Mesodermal cell (in vitro differentiated cells): ENCODE data around the gene SUFU.
"Not testable (repeated sequence)": the region's sequence is repeated elsewhere in the genome, so short reads cannot be mapped to it uniquely, and the experiment has no call there.

Source experiments
- H3K27ac ChIP-seq: 2 replicates; pipeline ENCODE4 v1.7.0; 2013; ENCODE audit warnings: mild to moderate bottlenecking, low read depth, low read length, moderate library complexity; ENCODE audit not compliant: severe bottlenecking
- H3K36me3 ChIP-seq: 2 replicates; pipeline ENCODE4 v1.7.1; 2013; ENCODE audit warnings: mild to moderate bottlenecking, low read length, moderate library complexity; ENCODE audit not compliant: control insufficient read depth, insufficient read depth
- H3K4me1 ChIP-seq: one replicate; pipeline ENCODE4 v1.7.1; 2013; ENCODE audit warnings: mild to moderate bottlenecking, low read length; ENCODE audit not compliant: insufficient read depth, control insufficient read depth, poor library complexity, severe bottlenecking
- H3K4me3 ChIP-seq: 2 replicates; pipeline ENCODE4 v1.7.0; 2013; ENCODE audit warnings: low read length, control low read depth, mild to moderate bottlenecking; ENCODE audit not compliant: insufficient read depth, poor library complexity, severe bottlenecking; ENCODE audit errors: extremely low read depth
- H3K9me3 ChIP-seq: 2 replicates; pipeline ENCODE4 v1.7.1; 2013; ENCODE audit warnings: mild to moderate bottlenecking, low read length, moderate library complexity; ENCODE audit not compliant: control insufficient read depth
- WGBS, 2 experiments: methylation state at CpG; one replicate each; pipeline ENCODE4 v1.1.5; 2013; ENCODE audit warnings: missing lambda C conversion rate in 2 of 2; ENCODE audit not compliant: insufficient coverage in 2 of 2; 5-methylcytosine and 5-hydroxymethylcytosine counted together

Gene SUFU

GRCh38 chr10:102484021-102484420 lies 19.8 kb upstream of the SUFU start:
- Histone ChIP-seq H3K27ac (no peak overlapping the region), H3K36me3 (peaks cover 99% of the 10 kb centered on the region), H3K4me1 (peaks cover 3% of the 10 kb centered on the region), H3K9me3 (no peaks in the 10 kb centered on the region), H3K4me3 (no peak overlapping the region)
- 94 to 96% methylated on average over 13 of the region's 13 CpGs for WGBS, 2 experiments

- H3K36me3 ChIP-seq: peaks cover 97% of the 10 kb centered on the region
- H3K4me3 ChIP-seq: no peak overlapping the region
- H3K27ac ChIP-seq: no peak overlapping the region
- 93 to 97% methylated on average over 18 of the region's 18 CpGs for WGBS, 2 experiments
- peaks cover 3% of the 10 kb centered on the region for H3K4me1 ChIP-seq
- no peaks in the 10 kb centered on the region for H3K9me3 ChIP-seq
Measured at GRCh38 chr10:102485093-102485784, 18.5 kb upstream of the SUFU start.

GRCh38 chr10:102491136-102491535 lies 12.6 kb upstream of the SUFU start:
- H3K36me3 ChIP-seq: peaks cover 86% of the 10 kb centered on the region
- 98% methylated on average over 4 of the region's 4 CpGs for WGBS, 2 experiments
- H3K4me3 ChIP-seq: no peak overlapping the region
- no peaks in the 10 kb centered on the region for H3K9me3 ChIP-seq
- H3K4me1 ChIP-seq: no peaks in the 10 kb centered on the region
- H3K27ac ChIP-seq: no peak overlapping the region

DNA sequence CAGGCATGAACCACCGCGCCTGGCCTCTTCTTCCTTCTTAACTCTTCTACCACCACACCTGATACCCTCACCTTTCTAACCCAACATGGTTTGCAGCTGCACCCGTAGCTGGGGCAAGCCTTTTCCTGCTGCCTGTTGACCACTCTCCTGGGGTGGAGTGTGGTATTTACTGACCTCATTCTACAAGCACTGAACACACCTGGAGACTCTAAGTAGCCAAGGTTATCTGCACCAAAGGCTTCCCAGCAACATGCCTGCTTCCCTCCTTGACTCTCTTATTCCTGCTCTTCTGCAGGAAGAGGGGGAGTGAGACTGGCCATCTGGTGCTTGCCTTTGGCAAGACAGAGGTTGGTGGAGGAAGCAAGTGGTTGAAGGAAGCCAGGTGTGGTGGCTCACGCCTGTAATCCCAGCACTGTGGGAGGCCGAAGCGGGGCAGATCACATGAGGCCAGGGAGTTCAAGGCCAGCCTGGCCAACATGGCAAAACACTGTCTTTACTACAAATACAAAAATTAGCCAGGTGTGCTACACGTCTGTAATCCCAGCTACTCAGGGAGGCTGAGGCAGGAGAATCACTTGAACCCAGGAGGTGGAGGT lies 11.3 kb upstream of the SUFU start:
- Histone ChIP-seq H3K4me1 (no peaks in the 10 kb centered on the region), H3K36me3 (peaks cover 86% of the 10 kb centered on the region), H3K4me3 (no peak overlapping the region), H3K9me3 (no peaks in the 10 kb centered on the region), H3K27ac (no peak overlapping the region)
- WGBS, 2 experiments: 92 to 96% methylated on average over 4 to 5 of the region's 7 CpGs

DNA sequence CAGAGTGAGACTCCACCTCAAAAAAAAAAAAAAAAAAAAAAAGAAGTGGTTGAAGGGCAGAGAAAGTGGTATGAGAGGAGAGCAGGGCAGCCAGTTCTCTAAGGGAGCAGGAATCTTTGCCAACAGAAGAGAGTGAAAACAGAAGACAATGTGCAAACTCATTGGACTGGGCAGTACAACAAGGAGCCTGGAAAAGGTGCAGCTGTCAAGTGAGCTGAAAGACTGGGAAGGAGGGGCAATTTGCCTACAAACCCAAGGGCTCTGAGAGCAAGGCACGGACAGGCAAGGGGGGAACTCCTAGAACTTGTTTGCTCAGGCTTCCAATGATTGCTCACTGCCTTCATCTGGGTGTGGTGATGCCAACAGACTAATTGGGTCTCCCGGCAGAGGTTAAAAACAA lies 10.8 kb upstream of the SUFU start:
- H3K27ac ChIP-seq: no peak overlapping the region
- no peaks in the 10 kb centered on the region for H3K4me1 ChIP-seq
- no peaks in the 10 kb centered on the region for H3K9me3 ChIP-seq
- H3K36me3 ChIP-seq: peaks cover 86% of the 10 kb centered on the region
- 79 to 82% methylated on average over 2 of the region's 2 CpGs for WGBS, 2 experiments
- no peak overlapping the region for H3K4me3 ChIP-seq

DNA sequence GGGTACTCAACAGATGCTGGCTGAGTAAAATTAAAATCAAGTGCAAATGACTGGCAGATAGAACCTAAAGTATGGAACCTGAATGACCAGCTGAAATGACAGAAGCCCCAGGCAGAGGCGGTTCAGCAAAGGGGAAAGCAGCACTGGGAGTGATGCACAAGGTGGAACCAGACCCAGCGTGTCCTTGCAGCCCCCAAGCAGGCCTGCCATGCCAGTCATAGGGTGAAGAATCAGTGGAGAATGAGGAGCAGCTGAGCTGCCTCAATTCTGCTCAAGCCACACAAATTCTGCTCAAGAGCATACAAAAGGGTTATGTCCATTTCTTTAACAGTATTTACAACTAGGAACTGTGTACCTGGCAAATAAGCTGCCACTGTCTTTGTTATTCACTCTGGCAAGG lies 10.0 kb upstream of the SUFU start:
- Histone ChIP-seq H3K4me3 (no peak overlapping the region), H3K9me3 (no peaks in the 10 kb centered on the region), H3K36me3 (peaks cover 86% of the 10 kb centered on the region), H3K4me1 (no peaks in the 10 kb centered on the region), H3K27ac (no peak overlapping the region)
- WGBS, 2 experiments: 89% methylated on average over 1 to 2 of the region's 2 CpGs

DNA sequence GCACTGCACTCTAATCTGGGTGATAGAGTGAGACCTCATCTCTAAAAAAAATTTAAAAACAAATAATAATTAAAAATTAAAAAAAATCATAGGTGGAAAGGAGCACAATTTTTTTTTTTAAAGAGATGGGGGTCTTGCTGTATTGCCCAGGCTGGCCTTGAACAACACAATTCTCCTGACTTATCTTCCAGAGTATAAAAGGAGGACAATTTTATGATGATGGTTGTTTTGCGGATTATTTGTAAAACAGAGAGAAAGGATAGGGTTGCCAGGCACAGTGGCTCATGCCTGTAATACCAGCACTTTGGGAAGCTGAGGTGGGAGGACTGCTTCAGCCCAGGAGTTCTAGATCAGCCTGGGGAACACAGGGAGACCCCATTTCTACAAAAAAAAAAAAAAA lies 6.2 kb upstream of the SUFU start:
- no peak overlapping the region for H3K27ac ChIP-seq
- no peaks in the 10 kb centered on the region for H3K4me1 ChIP-seq
- H3K9me3 ChIP-seq: no peaks in the 10 kb centered on the region
- peaks cover 64% of the 10 kb centered on the region for H3K36me3 ChIP-seq
- WGBS, 2 experiments: 83 to 100% methylated on average over 1 of the region's 1 CpG
- H3K4me3 ChIP-seq: no peak overlapping the region

- Histone ChIP-seq H3K4me1 (no peaks in the 10 kb centered on the region), H3K4me3 (no peak overlapping the region), H3K27ac (no peak overlapping the region), H3K9me3 (no peaks in the 10 kb centered on the region), H3K36me3 (peaks cover 47% of the 10 kb centered on the region)
- 83% methylated on average over 2 of the region's 3 CpGs; no CpG with 5 or more reads in 1 of the 2 experiments for WGBS, 2 experiments
Measured at GRCh38 chr10:102499356-102499755, 4.4 kb upstream of the SUFU start.

- not testable (repeated sequence) for H3K4me1 ChIP-seq, H3K9me3 ChIP-seq, H3K27ac ChIP-seq, H3K4me3 ChIP-seq
- WGBS, 2 experiments: 95% methylated on average over 5 to 11 of the region's 13 CpGs
- H3K36me3 ChIP-seq: peaks cover 42% of the 10 kb centered on the region
Measured at GRCh38 chr10:102500686-102501085, 3.1 kb upstream of the SUFU start.

- no peaks in the 10 kb centered on the region for H3K9me3 ChIP-seq
- 3 to 7% methylated on average over 17 to 20 of the region's 23 CpGs for WGBS, 2 experiments
- peaks cover 41% of the 10 kb centered on the region for H3K36me3 ChIP-seq
- H3K4me1 ChIP-seq: peaks cover 9% of the 10 kb centered on the region
- H3K4me3 ChIP-seq: peak overlapping the region; percentile 82
- H3K27ac ChIP-seq: peak overlapping the region; percentile 10
Measured at GRCh38 chr10:102501201-102502028, 2.4 kb upstream of the SUFU start.

- H3K4me1 ChIP-seq: peaks cover 9% of the 10 kb centered on the region
- peaks cover 41% of the 10 kb centered on the region for H3K36me3 ChIP-seq
- peak overlapping the region; percentile 82 for H3K4me3 ChIP-seq
- H3K9me3 ChIP-seq: no peaks in the 10 kb centered on the region
- 0 to 1% methylated on average over 14 to 19 of the region's 19 CpGs for WGBS, 2 experiments
- H3K27ac ChIP-seq: peak overlapping the region; percentile 82
Measured at GRCh38 chr10:102502029-102502336, 1.8 kb upstream of the SUFU start.
